DOHH2 (cell line): ENCODE results near the gene NR1H2.

Experiments used
- H3F3A ChIP-seq: fragments of 200-600 bp; sonication (generic), shearing (Covaris generic); 2 replicates; pipeline ENCODE4 v1.6.0; 2016; ENCODE audit warnings: antibody characterized with exemption, mild to moderate bottlenecking; ENCODE audit not compliant: control insufficient read depth, insufficient read depth
- H3K27ac ChIP-seq: fragments of 200-600 bp; sonication (generic); 2 replicates; pipeline ENCODE4 v1.5.1; 2014; ENCODE audit warnings: low read depth, mild to moderate bottlenecking, low read length, moderate library complexity
- H3K27me3 ChIP-seq: fragments of 200-600 bp; sonication (generic); 2 replicates; pipeline ENCODE4 v1.6.1; 2014; ENCODE audit warnings: mild to moderate bottlenecking, low read length, mixed read lengths; ENCODE audit not compliant: control insufficient read depth
- H3K36me3 ChIP-seq: fragments of 200-600 bp; sonication (generic); 2 replicates; pipeline ENCODE4 v1.6.1; 2014; ENCODE audit warnings: mild to moderate bottlenecking, low read length, moderate library complexity, mixed read lengths; ENCODE audit not compliant: control insufficient read depth
- H3K4me1 ChIP-seq: fragments of 200-600 bp; sonication (generic); 2 replicates; pipeline ENCODE4 v1.6.1; 2014; ENCODE audit warnings: mild to moderate bottlenecking, low read length, mixed read lengths; ENCODE audit not compliant: control insufficient read depth
- H3K4me2 ChIP-seq: fragments of 200-600 bp; sonication (generic); 2 replicates; pipeline ENCODE4 v1.6.0; 2014; ENCODE audit warnings: mild to moderate bottlenecking, low read length, moderate library complexity
- H3K4me3 ChIP-seq: fragments of 200-600 bp; sonication (generic); 2 replicates; pipeline ENCODE4 v1.5.1; 2014; ENCODE audit warnings: mild to moderate bottlenecking, low read length, mixed read lengths
- H3K79me2 ChIP-seq: fragments of 200-600 bp; sonication (generic); 2 replicates; pipeline ENCODE4 v1.6.1; 2014; ENCODE audit warnings: mild to moderate bottlenecking, low read length, mixed read lengths; ENCODE audit not compliant: control insufficient read depth
- H3K9me2 ChIP-seq: fragments of 200-600 bp; sonication (generic); replicated peaks from 2 replicates; pipeline ENCODE4 v1.6.1; 2014; ENCODE audit warnings: mild to moderate bottlenecking, low read length, mixed read lengths; ENCODE audit not compliant: control insufficient read depth
- H3K9me3 ChIP-seq: fragments of 200-600 bp; sonication (generic); 2 replicates; pipeline ENCODE4 v1.6.1; 2014; ENCODE audit warnings: antibody characterized with exemption, low read length, mixed read lengths; ENCODE audit not compliant: control insufficient read depth, insufficient read depth
- H4K20me1 ChIP-seq: fragments of 200-600 bp; sonication (generic); 2 replicates; pipeline ENCODE4 v1.6.0; 2014; ENCODE audit warnings: low read depth, mild to moderate bottlenecking, antibody characterized with exemption, low read length, moderate library complexity; ENCODE audit not compliant: control insufficient read depth, insufficient read depth
- EZH2phosphoT487 ChIP-seq: fragments of 200-600 bp; sonication (generic); IDR thresholded peaks from 2 replicates; pipeline ENCODE4 v1.6.1; 2017; ENCODE audit warnings: borderline replicate concordance, mild to moderate bottlenecking, antibody characterized with exemption, low read length, moderate library complexity, mixed read lengths
- TF ChIP-seq, protein P1 (sequence below): fragments of 200-600 bp; sonication (generic); IDR thresholded peaks from one replicate; pipeline ENCODE4 v1.5.1; 2014; ENCODE audit warnings: antibody characterized with exemption, mild to moderate bottlenecking, low read depth, low read length; ENCODE audit not compliant: poor library complexity, severe bottlenecking

The NR1H2 gene

DNA sequence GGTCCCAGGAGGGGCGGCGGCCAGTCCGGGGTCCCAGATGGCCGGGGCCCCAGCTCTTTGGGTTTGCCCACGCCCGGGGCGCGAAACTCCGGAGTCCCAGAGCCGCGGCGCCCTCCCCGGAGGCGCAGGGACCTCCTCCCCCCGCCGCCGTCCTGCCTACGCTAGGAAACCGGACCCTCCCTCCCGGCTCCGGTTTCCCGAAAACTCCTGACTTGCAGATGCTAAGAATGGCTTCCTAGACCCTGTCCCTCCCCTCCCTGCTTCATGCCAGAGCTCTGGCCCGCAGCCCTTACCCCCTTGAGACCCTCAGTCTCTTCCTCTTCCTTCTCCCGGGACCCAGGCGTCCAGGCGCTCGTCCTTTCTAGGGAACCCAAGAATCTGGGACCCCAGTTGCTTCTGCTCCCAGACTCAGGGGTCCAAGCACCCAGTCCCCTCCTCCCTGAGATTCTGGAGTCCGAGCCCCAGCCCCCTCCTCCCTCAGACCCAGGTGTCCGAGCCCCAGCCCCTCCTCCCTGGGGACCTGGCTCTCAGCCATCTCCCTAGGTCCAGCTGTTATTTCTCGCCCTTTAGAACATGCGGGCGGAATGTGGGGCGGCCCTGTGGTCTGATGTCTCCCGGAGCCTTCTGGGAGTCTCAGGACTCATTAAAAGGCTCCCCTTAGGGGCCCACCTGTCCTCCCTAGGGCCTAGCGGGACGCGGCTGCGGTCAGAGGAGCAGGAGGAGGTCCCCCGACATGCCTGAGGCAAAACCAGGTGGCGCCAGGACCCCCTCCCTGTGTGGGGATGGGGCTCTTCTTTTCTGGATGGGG, 56.2 kb downstream of the NR1H2 start, which contains the start of gene MYBPC2:
MYBPC2 (plus strand) TSS at position 672 of the 808 bp plus-strand sequence; CDS start at position 734, 62 bp downstream.
- H3K9me3 ChIP-seq, result no peaks in the 10 kb centered on the region
- TF ChIP-seq EZH2phosphoT487, result no peak
- TF ChIP-seq, protein P1, sequence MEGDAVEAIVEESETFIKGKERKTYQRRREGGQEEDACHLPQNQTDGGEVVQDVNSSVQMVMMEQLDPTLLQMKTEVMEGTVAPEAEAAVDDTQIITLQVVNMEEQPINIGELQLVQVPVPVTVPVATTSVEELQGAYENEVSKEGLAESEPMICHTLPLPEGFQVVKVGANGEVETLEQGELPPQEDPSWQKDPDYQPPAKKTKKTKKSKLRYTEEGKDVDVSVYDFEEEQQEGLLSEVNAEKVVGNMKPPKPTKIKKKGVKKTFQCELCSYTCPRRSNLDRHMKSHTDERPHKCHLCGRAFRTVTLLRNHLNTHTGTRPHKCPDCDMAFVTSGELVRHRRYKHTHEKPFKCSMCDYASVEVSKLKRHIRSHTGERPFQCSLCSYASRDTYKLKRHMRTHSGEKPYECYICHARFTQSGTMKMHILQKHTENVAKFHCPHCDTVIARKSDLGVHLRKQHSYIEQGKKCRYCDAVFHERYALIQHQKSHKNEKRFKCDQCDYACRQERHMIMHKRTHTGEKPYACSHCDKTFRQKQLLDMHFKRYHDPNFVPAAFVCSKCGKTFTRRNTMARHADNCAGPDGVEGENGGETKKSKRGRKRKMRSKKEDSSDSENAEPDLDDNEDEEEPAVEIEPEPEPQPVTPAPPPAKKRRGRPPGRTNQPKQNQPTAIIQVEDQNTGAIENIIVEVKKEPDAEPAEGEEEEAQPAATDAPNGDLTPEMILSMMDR, result no peak
- H3K27me3 ChIP-seq, result no peaks in the 10 kb centered on the region
- peaks cover 12% of the 10 kb centered on the region for H3K79me2 ChIP-seq
- no peaks in the 10 kb centered on the region for H4K20me1 ChIP-seq
- peaks cover 55% of the 10 kb centered on the region for H3F3A ChIP-seq
- H3K4me1 ChIP-seq, result peaks cover 82% of the 10 kb centered on the region
- peaks cover 43% of the 10 kb centered on the region for H3K36me3 ChIP-seq
- H3K27ac ChIP-seq, result peak within 1 kb of the TSS; percentile 96
- H3K9me2 ChIP-seq, result no peaks in the 10 kb centered on the region
- peak within 1 kb of the TSS; percentile 84 for H3K4me2 ChIP-seq
- H3K4me3 ChIP-seq, result peak within 1 kb of the TSS; percentile 80
